Measurements from ENCODE around the gene UNC79.

The UNC79 gene

GRCh38 chr14:93716002-93716745 is 285.4 kb downstream of the UNC79 start:
- intact Hi-C loops (cut with DNase I) = no loop called here
- DNase-seq = peak in 2 of 42 donors; percentile 11 to 16

- intact Hi-C loops (cut with DNase I) = no loop called here
- peak in 6 of 42 donors; percentile 8 to 41 (median 24) for DNase-seq
Measured at GRCh38 chr14:93716746-93717667, 286.3 kb downstream of the UNC79 start.

GRCh38 chr14:93717668-93718320 is 287.1 kb downstream of the UNC79 start:
- peak in 4 of 42 donors; percentile 7 to 32 (median 17) for DNase-seq

GRCh38 chr14:93719256-93719655 is 288.5 kb downstream of the UNC79 start:
- DNase-seq = peak in 6 of 42 donors; percentile 2 to 34 (median 6)

More at GRCh38 chr14:93717668-93718320, 287.1 kb downstream of the UNC79 start:
- intact Hi-C loops (cut with DNase I) = no loop called here

GRCh38 chr14:93720076-93720815 is 289.5 kb downstream of the UNC79 start:
- peak in 8 of 42 donors; percentile 4 to 37 (median 12) for DNase-seq
- intact Hi-C loops (cut with DNase I) = no loop called here

More at GRCh38 chr14:93719256-93719655, 288.5 kb downstream of the UNC79 start:
- intact Hi-C loops (cut with DNase I) = no loop called here

- peak in 7 of 42 donors; percentile 7 to 28 (median 14) for DNase-seq
- intact Hi-C loops (cut with DNase I) = no loop called here
Measured at GRCh38 chr14:93720981-93721483, 290.3 kb downstream of the UNC79 start.

GRCh38 chr14:93723001-93723400 is 292.3 kb downstream of the UNC79 start:
- DNase-seq = peak in 5 of 42 donors; percentile 2 to 38 (median 6)
- intact Hi-C loops (cut with DNase I) = no loop called here

- intact Hi-C loops (cut with DNase I) = no loop called here
- peak in 1 of 42 donors; percentile 20 for DNase-seq
Measured at GRCh38 chr14:93725002-93725582, 294.4 kb downstream of the UNC79 start.

- intact Hi-C loops (cut with DNase I) = no loop called here
- peak in 2 of 42 donors; percentile 8 to 24 for DNase-seq
Measured at GRCh38 chr14:93725993-93726392, 295.3 kb downstream of the UNC79 start.

GRCh38 chr14:93727039-93727740 is 296.5 kb downstream of the UNC79 start:
- peak in 2 of 42 donors; percentile 13 for DNase-seq
- intact Hi-C loops (cut with DNase I) = no loop called here

- peak in 1 of 42 donors; percentile 10 for DNase-seq
- intact Hi-C loops (cut with DNase I) = no loop called here
Measured at GRCh38 chr14:93727917-93728650, 297.3 kb downstream of the UNC79 start.

GRCh38 chr14:93728651-93729016 is 297.9 kb downstream of the UNC79 start:
- intact Hi-C loops (cut with DNase I) = no loop called here
- no peak for DNase-seq

GRCh38 chr14:93729993-93730392 is 299.3 kb downstream of the UNC79 start:
- intact Hi-C loops (cut with DNase I) = no loop called here
- DNase-seq = peak in 23 of 42 donors; percentile 26 to 73 (median 54)

- DNase-seq = no peak
- intact Hi-C loops (cut with DNase I) = no loop called here
Measured at GRCh38 chr14:93731753-93732152, 301.0 kb downstream of the UNC79 start.

GRCh38 chr14:93732524-93732923 is 301.8 kb downstream of the UNC79 start:
- no peak for DNase-seq
- intact Hi-C loops (cut with DNase I) = no loop called here

- DNase-seq = peak in 5 of 42 donors; percentile 27 to 53 (median 39)
- intact Hi-C loops (cut with DNase I) = no loop called here
Measured at GRCh38 chr14:93733231-93733630, 302.5 kb downstream of the UNC79 start.

- peak in 38 of 42 donors; percentile 36 to 87 (median 69) for DNase-seq
- intact Hi-C loops (cut with DNase I) = no loop called here
Measured at GRCh38 chr14:93733631-93734030, 302.9 kb downstream of the UNC79 start.
